SKM-1 treated with dmso at 0.1 percent for 144 hours (cell line): ENCODE data around the gene GPR132.
A peak's percentile ranks its signal among the peaks of the same experiment; 100 is the strongest.
"Not testable (repeated sequence)": the region's sequence is repeated elsewhere in the genome, so short reads cannot be mapped to it uniquely, and the experiment has no call there.

Experiments used
- DNase-seq: peaks from one replicate; lab custom pipeline; 2025; ENCODE audit not compliant: unreplicated experiment; lab: John Stamatoyannopoulos, UW

Gene GPR132

GRCh38 chr14:105045710-105046326 is 19.4 kb downstream of the GPR132 start:
- peak; percentile 57 for DNase-seq

- peak; percentile 26 for DNase-seq
Observed at GRCh38 chr14:105043641-105044040, 21.6 kb downstream of the GPR132 start.

GRCh38 chr14:105042813-105043212 is 22.4 kb downstream of the GPR132 start:
- no peak for DNase-seq

GRCh38 chr14:105041841-105042765 is 23.1 kb downstream of the GPR132 start:
- no peak for DNase-seq

GRCh38 chr14:105039458-105040205 is 25.6 kb downstream of the GPR132 start:
- DNase-seq, result no peak

GRCh38 chr14:105035616-105036015 is 29.6 kb downstream of the GPR132 start:
- not testable (repeated sequence) for DNase-seq

GRCh38 chr14:105034315-105035039 is 30.8 kb downstream of the GPR132 start:
- no peak for DNase-seq

GRCh38 chr14:105033412-105033900 is 31.8 kb downstream of the GPR132 start:
- DNase-seq, result not testable (repeated sequence)

GRCh38 chr14:105032451-105032901 is 32.8 kb downstream of the GPR132 start:
- DNase-seq, result not testable (repeated sequence)

GRCh38 chr14:105030836-105031396 is 34.3 kb downstream of the GPR132 start:
- no peak for DNase-seq

GRCh38 chr14:105030194-105030593 is 35.0 kb downstream of the GPR132 start:
- no peak for DNase-seq

- DNase-seq, result no peak
Observed at GRCh38 chr14:105029402-105029801, 35.8 kb downstream of the GPR132 start.

GRCh38 chr14:105028251-105028927 is 36.8 kb downstream of the GPR132 start:
- no peak for DNase-seq

GRCh38 chr14:105027718-105028117 is 37.5 kb downstream of the GPR132 start:
- not testable (repeated sequence) for DNase-seq

- no peak for DNase-seq
Observed at GRCh38 chr14:105026802-105027563, 38.2 kb downstream of the GPR132 start.

- DNase-seq, result no peak
Observed at GRCh38 chr14:105026033-105026785, 39.0 kb downstream of the GPR132 start.

GRCh38 chr14:105025429-105025828 is 39.8 kb downstream of the GPR132 start:
- no peak for DNase-seq

GRCh38 chr14:105023791-105024480 is 41.3 kb downstream of the GPR132 start:
- no peak for DNase-seq
